GM23338 (cell line): Measurements from ENCODE around the gene FEN1. TPM values are rescaled to one million over a fixed set of nuclear protein-coding genes. Genes with fewer than 3 reads are reported as not detected.

Source experiments
- ATAC-seq: fragments of 200-7000 bp; cut with Tn5 transposase; 3 replicates; pipeline ENCODE4 v1.9.1; 2020
- DNase-seq: peaks from one replicate; pipeline ENCODE4 v3.0.0-alpha.2; 2015; ENCODE audit warnings: low spot score
- H2AFZ ChIP-seq: fragments of 200-600 bp; sonication (generic); 2 replicates; pipeline ENCODE4 v1.8.0; 2016; ENCODE audit warnings: antibody characterized with exemption, mild to moderate bottlenecking, moderate library complexity
- H3F3A ChIP-seq: fragments of 200-600 bp; sonication (generic); replicated peaks from 2 replicates; pipeline ENCODE4 v1.8.0; 2017; ENCODE audit warnings: antibody characterized with exemption, mixed run types, low read depth
- H3K27ac ChIP-seq: fragments of 200-600 bp; sonication (generic); 2 replicates; pipeline ENCODE4 v1.6.1; 2016; ENCODE audit warnings: low read depth
- H3K27me3 ChIP-seq: fragments of 200-600 bp; sonication (generic); 2 replicates; pipeline ENCODE4 v1.8.0; 2016; ENCODE audit warnings: mild to moderate bottlenecking, mixed run types, moderate library complexity; ENCODE audit not compliant: insufficient read depth
- H3K36me3 ChIP-seq: fragments of 200-600 bp; sonication (generic); 2 replicates; pipeline ENCODE4 v1.8.0; 2016; ENCODE audit warnings: mild to moderate bottlenecking; ENCODE audit not compliant: insufficient read depth
- H3K4me1 ChIP-seq: fragments of 200-600 bp; sonication (generic); 2 replicates; pipeline ENCODE4 v1.8.0; 2016; ENCODE audit warnings: mild to moderate bottlenecking, moderate library complexity; ENCODE audit not compliant: insufficient read depth
- H3K4me2 ChIP-seq: fragments of 200-600 bp; sonication (generic); 2 replicates; pipeline ENCODE4 v1.7.1; 2017; ENCODE audit warnings: mixed run types
- H3K4me3 ChIP-seq: fragments of 200-600 bp; sonication (generic); 2 replicates; pipeline ENCODE4 v1.6.1; 2016; ENCODE audit warnings: mixed run types
- H3K79me2 ChIP-seq: fragments of 200-600 bp; sonication (generic); replicated peaks from 2 replicates; pipeline ENCODE4 v1.8.0; 2017; ENCODE audit warnings: mild to moderate bottlenecking; ENCODE audit not compliant: insufficient read depth
- H3K9me2 ChIP-seq: fragments of 200-600 bp; sonication (generic); 2 replicates; pipeline ENCODE4 v1.8.0; 2017; ENCODE audit not compliant: insufficient read depth
- H4K20me1 ChIP-seq: fragments of 200-600 bp; sonication (generic); replicated peaks from 2 replicates; pipeline ENCODE4 v1.8.0; 2017; ENCODE audit warnings: mild to moderate bottlenecking; ENCODE audit not compliant: insufficient read depth
- H3K27ac Mint-ChIP-seq: 2 replicates; pipeline ENCODE4 v1.8.0; 2020; ENCODE audit warnings: inconsistent platforms, mild to moderate bottlenecking, moderate library complexity, mixed read lengths
- H3K27me3 Mint-ChIP-seq: 3 replicates; pipeline ENCODE4 v1.8.0; 2022; ENCODE audit warnings: low read depth, mild to moderate bottlenecking, moderate library complexity, mixed read lengths, inconsistent platforms; ENCODE audit not compliant: insufficient read depth, poor library complexity
- H3K36me3 Mint-ChIP-seq: 3 replicates; pipeline ENCODE4 v1.8.0; 2021; ENCODE audit warnings: low read depth, mild to moderate bottlenecking, inconsistent platforms, moderate library complexity, mixed read lengths
- H3K4me1 Mint-ChIP-seq: 3 replicates; pipeline ENCODE4 v1.8.0; 2020; ENCODE audit warnings: mild to moderate bottlenecking, inconsistent platforms, mixed read lengths
- H3K4me3 Mint-ChIP-seq: 3 replicates; pipeline ENCODE4 v1.8.0; 2021; ENCODE audit warnings: moderate library complexity, mild to moderate bottlenecking, inconsistent platforms, mixed read lengths
- H3K9me3 Mint-ChIP-seq: 3 replicates; pipeline ENCODE4 v1.8.0; 2020; ENCODE audit warnings: moderate library complexity, mild to moderate bottlenecking, inconsistent platforms, mixed read lengths
- polyA plus RNA-seq: library from polyadenylated mRNA; unstranded; fragments of >200 nt; fragmentation: Nextera tagmentation; extraction: Ambion mirVana; gene quantifications from 2 replicates; pipeline ENCODE4 v1.2.1, GENCODE V29; 2016
- total RNA-seq: library from RNA; depleted of rRNA; stranded (reverse); fragments of >200 nt; shearing (Covaris generic); gene quantifications from 2 replicates; pipeline ENCODE4 v1.2.3, GENCODE V29; 2014
- TF ChIP-seq, protein P1 (sequence below): fragments of 250-450 bp; sonication (Bioruptor Pico); IDR thresholded peaks from 2 replicates; pipeline ENCODE4 v1.5.0; 2020; ENCODE audit warnings: mild to moderate bottlenecking, moderate library complexity
- TF ChIP-seq, protein P2 (sequence below): IDR thresholded peaks from one replicate; pipeline ENCODE4 v1.6.1; 2018; ENCODE audit warnings: antibody characterized with exemption; ENCODE audit not compliant: unreplicated experiment

The FEN1 gene
- total and polyA plus RNA-seq, 2 experiments from 2014 or later, result 85.1 to 89.0 TPM

DNA sequence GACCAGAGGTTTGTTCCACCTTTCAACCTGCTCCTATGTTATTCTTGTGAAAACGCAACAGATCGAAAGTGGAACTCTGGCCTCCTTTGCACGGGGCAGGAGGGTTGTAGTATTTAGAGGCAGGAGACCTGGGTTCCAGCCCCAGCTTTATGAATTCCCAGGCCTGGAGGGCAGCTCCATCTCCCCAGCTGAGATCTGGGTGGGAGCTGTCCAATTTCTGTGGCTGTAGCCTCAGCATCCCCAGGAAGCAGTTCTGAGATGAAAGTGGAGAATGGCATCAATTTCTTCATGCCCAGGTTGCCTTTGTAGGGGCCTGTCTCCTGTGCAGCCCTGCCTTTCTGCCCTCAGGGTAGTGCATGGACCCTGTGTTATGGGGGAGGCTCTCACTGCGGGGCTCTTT lies 39.5 kb downstream of the FEN1 start:
- Histone ChIP-seq H3K79me2 (peaks cover 88% of the 10 kb centered on the region), H4K20me1 (peaks cover 50% of the 10 kb centered on the region), H3K27ac (peak overlapping the region; percentile 97), H3F3A (peaks cover 44% of the 10 kb centered on the region), H2AFZ (no peak overlapping the region), H3K27me3 (no peaks in the 10 kb centered on the region), H3K36me3 (peaks cover 2% of the 10 kb centered on the region; the same call in 1 of the 2 replicates), H3K4me2 (peak overlapping the region; percentile 100), H3K9me2 (no peaks in the 10 kb centered on the region), H3K4me3 (no peak overlapping the region), H3K4me1 (peaks cover 65% of the 10 kb centered on the region)
- H3K4me3 Mint-ChIP-seq, result peak overlapping the region; percentile 60
- H3K27ac Mint-ChIP-seq, result peak overlapping the region; percentile 84
- peaks cover 20% of the 10 kb centered on the region for H3K27me3 Mint-ChIP-seq
- no peak for ATAC-seq
- no peak for DNase-seq
- peaks cover 63% of the 10 kb centered on the region for H3K4me1 Mint-ChIP-seq
- 0 out of 3 replicates have a peak, but pooled peaks cover under 1% of the 10 kb centered on the region for H3K9me3 Mint-ChIP-seq
- TF ChIP-seq, protein P1, sequence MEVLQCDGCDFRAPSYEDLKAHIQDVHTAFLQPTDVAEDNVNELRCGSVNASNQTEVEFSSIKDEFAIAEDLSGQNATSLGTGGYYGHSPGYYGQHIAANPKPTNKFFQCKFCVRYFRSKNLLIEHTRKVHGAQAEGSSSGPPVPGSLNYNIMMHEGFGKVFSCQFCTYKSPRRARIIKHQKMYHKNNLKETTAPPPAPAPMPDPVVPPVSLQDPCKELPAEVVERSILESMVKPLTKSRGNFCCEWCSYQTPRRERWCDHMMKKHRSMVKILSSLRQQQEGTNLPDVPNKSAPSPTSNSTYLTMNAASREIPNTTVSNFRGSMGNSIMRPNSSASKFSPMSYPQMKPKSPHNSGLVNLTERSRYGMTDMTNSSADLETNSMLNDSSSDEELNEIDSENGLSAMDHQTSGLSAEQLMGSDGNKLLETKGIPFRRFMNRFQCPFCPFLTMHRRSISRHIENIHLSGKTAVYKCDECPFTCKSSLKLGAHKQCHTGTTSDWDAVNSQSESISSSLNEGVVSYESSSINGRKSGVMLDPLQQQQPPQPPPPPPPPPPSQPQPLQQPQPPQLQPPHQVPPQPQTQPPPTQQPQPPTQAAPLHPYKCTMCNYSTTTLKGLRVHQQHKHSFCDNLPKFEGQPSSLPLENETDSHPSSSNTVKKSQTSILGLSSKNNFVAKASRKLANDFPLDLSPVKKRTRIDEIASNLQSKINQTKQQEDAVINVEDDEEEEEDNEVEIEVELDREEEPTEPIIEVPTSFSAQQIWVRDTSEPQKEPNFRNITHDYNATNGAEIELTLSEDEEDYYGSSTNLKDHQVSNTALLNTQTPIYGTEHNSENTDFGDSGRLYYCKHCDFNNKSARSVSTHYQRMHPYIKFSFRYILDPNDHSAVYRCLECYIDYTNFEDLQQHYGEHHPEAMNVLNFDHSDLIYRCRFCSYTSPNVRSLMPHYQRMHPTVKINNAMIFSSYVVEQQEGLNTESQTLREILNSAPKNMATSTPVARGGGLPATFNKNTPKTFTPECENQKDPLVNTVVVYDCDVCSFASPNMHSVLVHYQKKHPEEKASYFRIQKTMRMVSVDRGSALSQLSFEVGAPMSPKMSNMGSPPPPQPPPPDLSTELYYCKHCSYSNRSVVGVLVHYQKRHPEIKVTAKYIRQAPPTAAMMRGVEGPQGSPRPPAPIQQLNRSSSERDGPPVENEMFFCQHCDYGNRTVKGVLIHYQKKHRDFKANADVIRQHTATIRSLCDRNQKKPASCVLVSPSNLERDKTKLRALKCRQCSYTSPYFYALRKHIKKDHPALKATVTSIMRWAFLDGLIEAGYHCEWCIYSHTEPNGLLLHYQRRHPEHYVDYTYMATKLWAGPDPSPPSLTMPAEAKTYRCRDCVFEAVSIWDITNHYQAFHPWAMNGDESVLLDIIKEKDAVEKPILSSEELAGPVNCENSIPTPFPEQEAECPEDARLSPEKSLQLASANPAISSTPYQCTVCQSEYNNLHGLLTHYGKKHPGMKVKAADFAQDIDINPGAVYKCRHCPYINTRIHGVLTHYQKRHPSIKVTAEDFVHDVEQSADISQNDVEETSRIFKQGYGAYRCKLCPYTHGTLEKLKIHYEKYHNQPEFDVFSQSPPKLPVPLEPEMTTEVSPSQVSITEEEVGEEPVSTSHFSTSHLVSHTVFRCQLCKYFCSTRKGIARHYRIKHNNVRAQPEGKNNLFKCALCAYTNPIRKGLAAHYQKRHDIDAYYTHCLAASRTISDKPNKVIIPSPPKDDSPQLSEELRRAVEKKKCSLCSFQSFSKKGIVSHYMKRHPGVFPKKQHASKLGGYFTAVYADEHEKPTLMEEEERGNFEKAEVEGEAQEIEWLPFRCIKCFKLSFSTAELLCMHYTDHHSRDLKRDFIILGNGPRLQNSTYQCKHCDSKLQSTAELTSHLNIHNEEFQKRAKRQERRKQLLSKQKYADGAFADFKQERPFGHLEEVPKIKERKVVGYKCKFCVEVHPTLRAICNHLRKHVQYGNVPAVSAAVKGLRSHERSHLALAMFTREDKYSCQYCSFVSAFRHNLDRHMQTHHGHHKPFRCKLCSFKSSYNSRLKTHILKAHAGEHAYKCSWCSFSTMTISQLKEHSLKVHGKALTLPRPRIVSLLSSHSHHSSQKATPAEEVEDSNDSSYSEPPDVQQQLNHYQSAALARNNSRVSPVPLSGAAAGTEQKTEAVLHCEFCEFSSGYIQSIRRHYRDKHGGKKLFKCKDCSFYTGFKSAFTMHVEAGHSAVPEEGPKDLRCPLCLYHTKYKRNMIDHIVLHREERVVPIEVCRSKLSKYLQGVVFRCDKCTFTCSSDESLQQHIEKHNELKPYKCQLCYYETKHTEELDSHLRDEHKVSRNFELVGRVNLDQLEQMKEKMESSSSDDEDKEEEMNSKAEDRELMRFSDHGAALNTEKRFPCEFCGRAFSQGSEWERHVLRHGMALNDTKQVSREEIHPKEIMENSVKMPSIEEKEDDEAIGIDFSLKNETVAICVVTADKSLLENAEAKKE, result no peak
- TF ChIP-seq, protein P2, sequence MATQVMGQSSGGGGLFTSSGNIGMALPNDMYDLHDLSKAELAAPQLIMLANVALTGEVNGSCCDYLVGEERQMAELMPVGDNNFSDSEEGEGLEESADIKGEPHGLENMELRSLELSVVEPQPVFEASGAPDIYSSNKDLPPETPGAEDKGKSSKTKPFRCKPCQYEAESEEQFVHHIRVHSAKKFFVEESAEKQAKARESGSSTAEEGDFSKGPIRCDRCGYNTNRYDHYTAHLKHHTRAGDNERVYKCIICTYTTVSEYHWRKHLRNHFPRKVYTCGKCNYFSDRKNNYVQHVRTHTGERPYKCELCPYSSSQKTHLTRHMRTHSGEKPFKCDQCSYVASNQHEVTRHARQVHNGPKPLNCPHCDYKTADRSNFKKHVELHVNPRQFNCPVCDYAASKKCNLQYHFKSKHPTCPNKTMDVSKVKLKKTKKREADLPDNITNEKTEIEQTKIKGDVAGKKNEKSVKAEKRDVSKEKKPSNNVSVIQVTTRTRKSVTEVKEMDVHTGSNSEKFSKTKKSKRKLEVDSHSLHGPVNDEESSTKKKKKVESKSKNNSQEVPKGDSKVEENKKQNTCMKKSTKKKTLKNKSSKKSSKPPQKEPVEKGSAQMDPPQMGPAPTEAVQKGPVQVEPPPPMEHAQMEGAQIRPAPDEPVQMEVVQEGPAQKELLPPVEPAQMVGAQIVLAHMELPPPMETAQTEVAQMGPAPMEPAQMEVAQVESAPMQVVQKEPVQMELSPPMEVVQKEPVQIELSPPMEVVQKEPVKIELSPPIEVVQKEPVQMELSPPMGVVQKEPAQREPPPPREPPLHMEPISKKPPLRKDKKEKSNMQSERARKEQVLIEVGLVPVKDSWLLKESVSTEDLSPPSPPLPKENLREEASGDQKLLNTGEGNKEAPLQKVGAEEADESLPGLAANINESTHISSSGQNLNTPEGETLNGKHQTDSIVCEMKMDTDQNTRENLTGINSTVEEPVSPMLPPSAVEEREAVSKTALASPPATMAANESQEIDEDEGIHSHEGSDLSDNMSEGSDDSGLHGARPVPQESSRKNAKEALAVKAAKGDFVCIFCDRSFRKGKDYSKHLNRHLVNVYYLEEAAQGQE, result peak; percentile 22
- H3K36me3 Mint-ChIP-seq, result peaks cover 37% of the 10 kb centered on the region
